SK-N-SH (cell line): ENCODE measurements around the gene FERMT1.

Source experiments
- GABPA ChIP-seq: IDR thresholded peaks from 2 replicates; pipeline ENCODE4 v1.4.0; 2012; ENCODE audit warnings: low read depth, mild to moderate bottlenecking
- MAX ChIP-seq: IDR thresholded peaks from 2 replicates; pipeline ENCODE4 v1.4.0; 2012; ENCODE audit warnings: low read depth

- TF ChIP-seq MAX (peak; percentile 45; the same call in 1 of the 2 replicates), GABPA (no peak)
Measured at GRCh38 chr20:6122111-6122872, 538 bp downstream of the FERMT1 start.
